Measurements from ENCODE around the gene MED6. TPM values are rescaled to one million over a fixed set of nuclear protein-coding genes. Genes with fewer than 3 reads are reported as not detected.

MED6 gene
- total and polyA plus RNA-seq, 9 of the 15 experiments (the other 6 are each of a cell fraction or from before 2014, with no cell fraction given): 16.9 to 52.0 (median 30.4) TPM

GRCh38 chr14:70619708-70620107 lies 19.3 kb upstream of the MED6 start (continued):
- TF ChIP-seq, protein P1, sequence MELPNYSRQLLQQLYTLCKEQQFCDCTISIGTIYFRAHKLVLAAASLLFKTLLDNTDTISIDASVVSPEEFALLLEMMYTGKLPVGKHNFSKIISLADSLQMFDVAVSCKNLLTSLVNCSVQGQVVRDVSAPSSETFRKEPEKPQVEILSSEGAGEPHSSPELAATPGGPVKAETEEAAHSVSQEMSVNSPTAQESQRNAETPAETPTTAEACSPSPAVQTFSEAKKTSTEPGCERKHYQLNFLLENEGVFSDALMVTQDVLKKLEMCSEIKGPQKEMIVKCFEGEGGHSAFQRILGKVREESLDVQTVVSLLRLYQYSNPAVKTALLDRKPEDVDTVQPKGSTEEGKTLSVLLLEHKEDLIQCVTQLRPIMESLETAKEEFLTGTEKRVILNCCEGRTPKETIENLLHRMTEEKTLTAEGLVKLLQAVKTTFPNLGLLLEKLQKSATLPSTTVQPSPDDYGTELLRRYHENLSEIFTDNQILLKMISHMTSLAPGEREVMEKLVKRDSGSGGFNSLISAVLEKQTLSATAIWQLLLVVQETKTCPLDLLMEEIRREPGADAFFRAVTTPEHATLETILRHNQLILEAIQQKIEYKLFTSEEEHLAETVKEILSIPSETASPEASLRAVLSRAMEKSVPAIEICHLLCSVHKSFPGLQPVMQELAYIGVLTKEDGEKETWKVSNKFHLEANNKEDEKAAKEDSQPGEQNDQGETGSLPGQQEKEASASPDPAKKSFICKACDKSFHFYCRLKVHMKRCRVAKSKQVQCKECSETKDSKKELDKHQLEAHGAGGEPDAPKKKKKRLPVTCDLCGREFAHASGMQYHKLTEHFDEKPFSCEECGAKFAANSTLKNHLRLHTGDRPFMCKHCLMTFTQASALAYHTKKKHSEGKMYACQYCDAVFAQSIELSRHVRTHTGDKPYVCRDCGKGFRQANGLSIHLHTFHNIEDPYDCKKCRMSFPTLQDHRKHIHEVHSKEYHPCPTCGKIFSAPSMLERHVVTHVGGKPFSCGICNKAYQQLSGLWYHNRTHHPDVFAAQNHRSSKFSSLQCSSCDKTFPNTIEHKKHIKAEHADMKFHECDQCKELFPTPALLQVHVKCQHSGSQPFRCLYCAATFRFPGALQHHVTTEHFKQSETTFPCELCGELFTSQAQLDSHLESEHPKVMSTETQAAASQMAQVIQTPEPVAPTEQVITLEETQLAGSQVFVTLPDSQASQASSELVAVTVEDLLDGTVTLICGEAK (IDR thresholded peaks at IDR 0.05): no peak
- TF ChIP-seq, protein P1 (CRISPR knock-in tag; IDR thresholded peaks at IDR 0.05): no peak
- TF ChIP-seq ZKSCAN3 (CRISPR knock-in tag; IDR thresholded peaks at IDR 0.05) (no peak), PHB2 (IDR thresholded peaks at IDR 0.05; ENCODE audit: low read depth) (no peak), KDM1A (IDR thresholded peaks at IDR 0.05) (no peak), ZNF778 (CRISPR knock-in tag; IDR thresholded peaks at IDR 0.05) (no peak), SRSF9 (IDR thresholded peaks at IDR 0.05; ENCODE audit: borderline replicate concordance, low read depth, low read length) (no peak), IRF1 (CRISPR knock-in tag; IDR thresholded peaks at IDR 0.05; ENCODE audit: borderline replicate concordance) (no peak), ETS2 (tag; IDR thresholded peaks at IDR 0.05; ENCODE audit: borderline replicate concordance, poor library complexity, severe bottlenecking) (no peak), NFYB (IDR thresholded peaks at IDR 0.05; ENCODE audit: extremely low read depth, insufficient read length) (no peak), SREBF1 (IDR thresholded peaks at IDR 0.05; ENCODE audit: borderline replicate concordance, low read depth, low read length) (no peak)

Data from K562 (cell line).